Activated CD4-positive, alpha-beta T cell treated with anti-CD3 and anti-CD28 coated beads for 48 hours (primary cell): ENCODE data around the gene TENT5A.

Experiments
- DNase-seq: peaks from one replicate; pipeline ENCODE4 v3.0.0-alpha.2; 2020

Gene TENT5A

DNA sequence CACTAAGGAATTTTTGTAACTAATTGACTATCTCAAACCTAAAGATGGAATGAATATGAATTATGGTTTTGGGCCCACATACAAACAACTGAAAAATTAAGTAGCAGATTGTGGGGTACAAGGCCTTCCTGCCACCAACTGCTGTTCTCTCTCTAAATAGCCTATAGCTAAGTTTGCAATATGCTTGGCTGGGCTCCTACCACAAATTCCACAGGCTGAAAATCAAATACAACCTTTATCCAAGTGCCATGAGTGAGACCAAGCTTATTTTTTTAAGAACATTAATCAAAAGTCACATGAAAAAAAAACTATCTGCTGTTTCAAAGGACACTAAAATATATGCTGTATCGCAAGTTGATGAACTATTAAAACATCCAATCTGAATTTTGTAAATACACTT lies 52.1 kb downstream of the TENT5A start:
- no peak for DNase-seq

DNA sequence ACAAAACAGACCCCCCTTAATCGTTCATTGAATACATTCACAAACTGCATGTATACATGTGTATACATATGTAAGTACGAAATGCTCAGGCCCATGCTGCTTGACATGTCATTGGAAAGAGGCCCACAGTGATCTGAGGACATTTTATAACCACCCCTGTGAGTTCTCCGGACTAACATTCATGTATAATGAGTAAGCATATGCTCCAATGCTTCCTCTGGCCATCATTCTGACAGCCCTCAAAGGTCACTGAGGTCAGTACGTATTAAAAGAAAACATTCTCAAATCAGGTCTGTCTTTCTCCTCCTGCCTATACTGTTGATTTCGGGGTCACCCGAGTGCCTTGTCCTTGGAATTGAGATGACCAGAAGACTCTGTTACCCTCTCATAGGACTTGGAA lies 54.9 kb downstream of the TENT5A start:
- no peak for DNase-seq

DNA sequence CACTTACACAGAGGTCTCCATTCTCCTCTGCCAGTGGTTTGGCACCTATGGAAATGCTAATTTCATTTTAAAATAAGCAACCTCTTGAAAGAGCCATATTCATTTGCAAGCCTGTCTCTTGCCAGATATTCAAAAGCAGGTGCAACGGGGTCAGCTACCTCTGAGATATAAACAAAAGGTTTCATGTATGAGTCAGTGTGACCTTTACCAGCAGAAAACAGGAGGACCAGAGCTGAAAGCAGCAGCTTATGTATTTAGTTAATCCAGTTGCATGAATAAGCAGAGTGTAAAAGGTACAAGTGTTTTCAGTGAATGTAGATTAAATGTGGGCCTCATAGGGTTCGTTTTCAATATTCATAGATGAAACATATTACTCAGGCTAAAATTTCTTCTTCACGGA lies 56.0 kb downstream of the TENT5A start:
- DNase-seq: no peak
